ENCODE measurements around the gene CEACAM7.

The CEACAM7 gene

DNA sequence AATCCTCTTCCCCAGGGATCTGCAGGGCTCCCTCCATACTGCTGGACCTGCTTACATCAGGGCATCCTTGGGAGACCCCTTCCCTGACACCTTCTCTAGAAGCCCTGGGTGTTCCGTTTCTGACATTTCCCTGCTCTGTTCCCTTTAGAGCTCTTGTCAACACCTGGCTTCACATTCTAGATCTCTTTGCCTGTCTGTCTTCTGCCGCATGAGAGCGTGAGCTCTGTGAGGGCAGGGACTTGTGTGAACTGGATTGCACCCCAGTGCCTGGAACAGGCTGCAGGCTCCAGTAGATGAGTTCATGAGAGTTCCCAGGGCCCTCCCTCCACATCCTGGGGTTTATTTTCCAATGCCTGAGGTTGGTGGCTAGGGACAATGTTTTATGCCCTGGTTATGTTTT is 651 bp downstream of the CEACAM7 start:
- no peak overlapping the region for H3K9ac ChIP-seq (ENCODE audit: low read length)
- no peak overlapping the region for H3K18ac ChIP-seq (ENCODE audit: low read depth in 1 of 2, low read length in 2 of 2)
- H3K36me3 ChIP-seq (ENCODE audit: control insufficient read depth in 1 of 2, insufficient read depth in 2 of 2, low read depth in 1 of 2, low read length in 2 of 2), result no peaks in the 10 kb centered on the region
- H3K79me1 ChIP-seq (replicated peaks; ENCODE audit: low read length, poor library complexity, severe bottlenecking), result no peaks in the 10 kb centered on the region
- no peak overlapping the region for H3K4ac ChIP-seq (ENCODE audit: low read depth in 1 of 2, low read length in 2 of 2)
- H2BK5ac ChIP-seq (ENCODE audit: low read depth, low read length, poor library complexity, severe bottlenecking), result no peak overlapping the region
- no peak overlapping the region for H2BK12ac ChIP-seq (ENCODE audit: low read length in 2 of 2)
- WGBS, result 67% methylated on average over 3 of the region's 3 CpGs
- no peak overlapping the region for H3K27ac ChIP-seq (ENCODE audit: low read length, poor library complexity, severe bottlenecking)
- H2BK120ac ChIP-seq (ENCODE audit: low read depth, low read length), result no peak overlapping the region
- H3K23ac ChIP-seq (ENCODE audit: low read length in 2 of 2), result no peak overlapping the region
- no peak overlapping the region for H2AFZ ChIP-seq (ENCODE audit: low read depth, low read length)
- no peak overlapping the region for H2AK5ac ChIP-seq (ENCODE audit: low read length, severe bottlenecking)
- no peak overlapping the region for H3K14ac ChIP-seq (ENCODE audit: low read length in 2 of 2)
- H4K8ac ChIP-seq (ENCODE audit: low read length), result no peak overlapping the region
- peaks cover 8 to 25% of the 10 kb centered on the region in 2 experiments for H3K27me3 ChIP-seq (ENCODE audit: control insufficient read depth in 1 of 2, insufficient read depth in 1 of 2, low read length in 2 of 2)
- no peaks in the 10 kb centered on the region for H3K4me1 ChIP-seq (ENCODE audit: control insufficient read depth, insufficient read depth, low read depth, low read length)
- no peak for DNase-seq
- H3K9me3 ChIP-seq (ENCODE audit: control insufficient read depth, low read length), result peaks cover 1% of the 10 kb centered on the region
- no peak overlapping the region for H2BK15ac ChIP-seq (ENCODE audit: low read depth, poor library complexity, severe bottlenecking)
- no peak overlapping the region for H3K4me3 ChIP-seq (ENCODE audit: insufficient read depth in 1 of 2, low read depth in 1 of 2, low read length in 2 of 2)
- no peak overlapping the region for H4K91ac ChIP-seq (ENCODE audit: low read length)
- H3K4me2 ChIP-seq (ENCODE audit: low read length, poor library complexity, severe bottlenecking), result no peak overlapping the region

DNA sequence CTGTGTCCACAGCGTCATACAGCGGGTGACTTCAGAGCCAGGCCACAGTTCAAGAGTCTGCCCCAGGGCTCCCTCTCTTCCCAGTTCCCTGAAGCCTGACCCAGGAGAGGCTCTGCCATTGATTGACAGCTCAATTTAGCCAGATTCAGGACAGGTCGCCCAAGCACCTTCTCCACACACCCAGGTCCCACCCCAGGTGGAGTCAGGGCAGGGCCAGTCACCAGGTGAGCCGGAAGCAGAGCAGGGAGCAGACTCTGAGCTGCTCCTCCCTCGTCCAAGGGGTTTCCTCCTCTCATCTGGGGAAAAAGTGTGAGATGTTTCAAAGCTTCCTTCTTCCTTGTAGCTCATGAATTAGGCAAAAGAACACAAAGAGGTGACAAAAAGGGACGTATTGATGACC is 5.6 kb downstream of the CEACAM7 start:
- Histone ChIP-seq H2BK15ac (ENCODE audit: low read depth, poor library complexity, severe bottlenecking) (no peak overlapping the region), H2AK5ac (ENCODE audit: low read length, severe bottlenecking) (no peak overlapping the region), H3K36me3 (ENCODE audit: control insufficient read depth in 1 of 2, insufficient read depth in 2 of 2, low read depth in 1 of 2, low read length in 2 of 2) (no peaks in the 10 kb centered on the region), H3K4ac (ENCODE audit: low read depth in 1 of 2, low read length in 2 of 2) (no peak overlapping the region), H3K4me3 (ENCODE audit: insufficient read depth in 1 of 2, low read depth in 1 of 2, low read length in 2 of 2) (no peak overlapping the region), H3K27me3 (ENCODE audit: control insufficient read depth in 1 of 2, insufficient read depth in 1 of 2, low read length in 2 of 2) (peaks cover 11 to 22% of the 10 kb centered on the region in 2 experiments), H3K79me1 (replicated peaks; ENCODE audit: low read length, poor library complexity, severe bottlenecking) (no peaks in the 10 kb centered on the region), H2BK120ac (ENCODE audit: low read depth, low read length) (no peak overlapping the region), H3K27ac (ENCODE audit: low read length, poor library complexity, severe bottlenecking) (no peak overlapping the region), H3K23ac (ENCODE audit: low read length in 2 of 2) (no peak overlapping the region), H3K9ac (ENCODE audit: low read length) (no peak overlapping the region), H2BK5ac (ENCODE audit: low read depth, low read length, poor library complexity, severe bottlenecking) (no peak overlapping the region), H2AFZ (ENCODE audit: low read depth, low read length) (no peak overlapping the region), H3K4me1 (ENCODE audit: control insufficient read depth, insufficient read depth, low read depth, low read length) (no peaks in the 10 kb centered on the region), H3K18ac (ENCODE audit: low read depth in 1 of 2, low read length in 2 of 2) (no peak overlapping the region), H3K4me2 (ENCODE audit: low read length, poor library complexity, severe bottlenecking) (no peak overlapping the region), H4K91ac (ENCODE audit: low read length) (no peak overlapping the region), H4K8ac (ENCODE audit: low read length) (no peak overlapping the region), H2BK12ac (ENCODE audit: low read length in 2 of 2) (no peak overlapping the region), H3K9me3 (ENCODE audit: control insufficient read depth, low read length) (no peaks in the 10 kb centered on the region), H3K14ac (ENCODE audit: low read length in 2 of 2) (no peak overlapping the region)
- WGBS, result 61% methylated on average over 5 of the region's 6 CpGs
- no peak for DNase-seq

DNA sequence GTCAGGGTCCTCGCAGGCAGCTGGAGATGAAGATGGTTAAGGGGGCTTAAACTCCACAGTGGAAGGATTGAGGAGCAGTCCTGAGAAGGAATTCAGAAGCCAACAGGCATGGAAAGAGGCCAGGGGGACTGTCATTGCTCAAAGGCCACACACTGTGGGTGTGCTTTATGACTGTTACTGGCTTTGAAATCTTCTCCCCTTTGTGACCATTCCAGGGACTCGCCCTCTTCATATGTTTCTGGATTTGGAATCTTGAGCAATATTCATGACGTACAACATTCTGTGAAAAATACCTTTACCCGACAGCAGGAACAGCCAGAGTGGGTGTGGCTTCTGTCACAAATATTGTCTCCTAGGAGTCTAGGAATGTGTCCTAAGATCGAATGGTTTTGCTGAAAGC is 16.6 kb downstream of the CEACAM7 start:
- 66% methylated on average over 5 of the region's 5 CpGs for WGBS
- Histone ChIP-seq H4K8ac (ENCODE audit: low read length) (no peak overlapping the region), H3K4me1 (ENCODE audit: control insufficient read depth, insufficient read depth, low read depth, low read length) (no peaks in the 10 kb centered on the region), H2BK12ac (ENCODE audit: low read length in 2 of 2) (no peak overlapping the region), H3K79me1 (replicated peaks; ENCODE audit: low read length, poor library complexity, severe bottlenecking) (no peaks in the 10 kb centered on the region), H3K4ac (ENCODE audit: low read depth in 1 of 2, low read length in 2 of 2) (no peak overlapping the region), H2BK120ac (ENCODE audit: low read depth, low read length) (no peak overlapping the region), H2BK15ac (ENCODE audit: low read depth, poor library complexity, severe bottlenecking) (no peak overlapping the region), H2AK5ac (ENCODE audit: low read length, severe bottlenecking) (no peak overlapping the region), H3K9me3 (ENCODE audit: control insufficient read depth, low read length) (peaks cover 15% of the 10 kb centered on the region), H3K18ac (ENCODE audit: low read depth in 1 of 2, low read length in 2 of 2) (no peak overlapping the region), H3K4me2 (ENCODE audit: low read length, poor library complexity, severe bottlenecking) (no peak overlapping the region), H3K23ac (ENCODE audit: low read length in 2 of 2) (no peak overlapping the region), H4K91ac (ENCODE audit: low read length) (no peak overlapping the region), H3K14ac (ENCODE audit: low read length in 2 of 2) (no peak overlapping the region), H3K27ac (ENCODE audit: low read length, poor library complexity, severe bottlenecking) (no peak overlapping the region), H3K36me3 (ENCODE audit: control insufficient read depth in 1 of 2, insufficient read depth in 2 of 2, low read depth in 1 of 2, low read length in 2 of 2) (no peaks in the 10 kb centered on the region), H2BK5ac (ENCODE audit: low read depth, low read length, poor library complexity, severe bottlenecking) (no peak overlapping the region), H3K4me3 (ENCODE audit: insufficient read depth in 1 of 2, low read depth in 1 of 2, low read length in 2 of 2) (no peak overlapping the region), H3K27me3 (ENCODE audit: control insufficient read depth in 1 of 2, insufficient read depth in 1 of 2, low read length in 2 of 2) (peaks cover 3 to 12% of the 10 kb centered on the region in 2 experiments), H3K9ac (ENCODE audit: low read length) (no peak overlapping the region), H2AFZ (ENCODE audit: low read depth, low read length) (no peak overlapping the region)
- DNase-seq, result no peak

DNA sequence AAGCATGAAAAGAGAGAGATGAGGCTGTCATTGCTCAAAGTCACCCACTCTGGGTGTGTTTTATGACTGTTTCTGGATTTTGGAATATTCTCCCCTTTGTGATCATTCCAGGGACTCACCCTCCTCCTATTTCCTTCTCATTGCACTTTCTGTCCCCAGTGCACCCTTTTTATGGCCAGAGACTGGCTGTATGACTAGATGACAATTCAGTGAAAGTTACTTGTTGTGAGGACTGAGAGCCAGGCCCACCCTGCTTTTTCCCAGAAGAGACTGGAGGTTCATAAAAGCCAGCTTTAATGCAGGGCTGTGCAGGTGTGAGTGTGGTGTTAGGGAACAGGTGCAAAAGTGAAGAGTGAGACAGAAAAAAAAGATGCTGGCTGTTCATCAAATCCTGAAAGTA is 17.3 kb downstream of the CEACAM7 start:
- H2BK5ac ChIP-seq (ENCODE audit: low read depth, low read length, poor library complexity, severe bottlenecking), result no peak overlapping the region
- H3K4ac ChIP-seq (ENCODE audit: low read depth in 1 of 2, low read length in 2 of 2), result no peak overlapping the region
- peaks cover 21% of the 10 kb centered on the region for H3K9me3 ChIP-seq (ENCODE audit: control insufficient read depth, low read length)
- DNase-seq, result no peak
- peaks cover 0 to 6% of the 10 kb centered on the region in 2 experiments for H3K27me3 ChIP-seq (ENCODE audit: control insufficient read depth in 1 of 2, insufficient read depth in 1 of 2, low read length in 2 of 2)
- no peak overlapping the region for H4K91ac ChIP-seq (ENCODE audit: low read length)
- H3K4me2 ChIP-seq (ENCODE audit: low read length, poor library complexity, severe bottlenecking), result no peak overlapping the region
- no peak overlapping the region for H3K4me3 ChIP-seq (ENCODE audit: insufficient read depth in 1 of 2, low read depth in 1 of 2, low read length in 2 of 2)
- no peak overlapping the region for H2AK5ac ChIP-seq (ENCODE audit: low read length, severe bottlenecking)
- H2AFZ ChIP-seq (ENCODE audit: low read depth, low read length), result no peak overlapping the region
- no peaks in the 10 kb centered on the region for H3K4me1 ChIP-seq (ENCODE audit: control insufficient read depth, insufficient read depth, low read depth, low read length)
- no peak overlapping the region for H3K9ac ChIP-seq (ENCODE audit: low read length)
- H4K8ac ChIP-seq (ENCODE audit: low read length), result no peak overlapping the region
- H2BK120ac ChIP-seq (ENCODE audit: low read depth, low read length), result no peak overlapping the region
- no peak overlapping the region for H2BK15ac ChIP-seq (ENCODE audit: low read depth, poor library complexity, severe bottlenecking)
- no peak overlapping the region for H3K27ac ChIP-seq (ENCODE audit: low read length, poor library complexity, severe bottlenecking)
- H3K14ac ChIP-seq (ENCODE audit: low read length in 2 of 2), result no peak overlapping the region
- H3K23ac ChIP-seq (ENCODE audit: low read length in 2 of 2), result no peak overlapping the region
- no peaks in the 10 kb centered on the region for H3K79me1 ChIP-seq (replicated peaks; ENCODE audit: low read length, poor library complexity, severe bottlenecking)
- no peak overlapping the region for H3K18ac ChIP-seq (ENCODE audit: low read depth in 1 of 2, low read length in 2 of 2)
- no peak overlapping the region for H2BK12ac ChIP-seq (ENCODE audit: low read length in 2 of 2)
- no peaks in the 10 kb centered on the region for H3K36me3 ChIP-seq (ENCODE audit: control insufficient read depth in 1 of 2, insufficient read depth in 2 of 2, low read depth in 1 of 2, low read length in 2 of 2)

Measured in mesenchymal stem cell (in vitro differentiated cells and primary cell).